Endodermal cell (in vitro differentiated cells): ENCODE measurements around the gene SRPRB. TPM values are rescaled to one million over a fixed set of nuclear protein-coding genes. Genes with fewer than 3 reads are reported as not detected.

Experiments
- DNase-seq: peaks from one replicate; pipeline ENCODE4 v3.0.0-alpha.2; 2017
- H3K27ac ChIP-seq: 2 replicates; pipeline ENCODE4 v1.5.1; 2013; ENCODE audit warnings: mild to moderate bottlenecking, low read depth, low read length, moderate library complexity
- H3K27me3 ChIP-seq: 2 replicates; pipeline ENCODE4 v1.6.1; 2013; ENCODE audit warnings: mild to moderate bottlenecking, low read length, moderate library complexity; ENCODE audit not compliant: insufficient read depth, control insufficient read depth, poor library complexity, severe bottlenecking
- H3K36me3 ChIP-seq: 2 replicates; pipeline ENCODE4 v1.7.0; 2013; ENCODE audit warnings: mild to moderate bottlenecking, low read length, moderate library complexity; ENCODE audit not compliant: control insufficient read depth, insufficient read depth
- H3K4me1 ChIP-seq: one replicate; pipeline ENCODE4 v1.7.0; 2013; ENCODE audit warnings: low read length; ENCODE audit not compliant: control insufficient read depth, insufficient read depth
- H3K4me3 ChIP-seq: 2 replicates; pipeline ENCODE4 v1.5.1; 2013; ENCODE audit warnings: mild to moderate bottlenecking, low read length, moderate library complexity
- H3K9ac ChIP-seq: 2 replicates; pipeline ENCODE4 v1.6.1; 2013; ENCODE audit warnings: mild to moderate bottlenecking, low read length, moderate library complexity; ENCODE audit not compliant: poor library complexity, severe bottlenecking; ENCODE audit errors: extremely low read depth
- H3K9me3 ChIP-seq: 2 replicates; pipeline ENCODE4 v1.6.1; 2013; ENCODE audit warnings: mild to moderate bottlenecking, low read length, moderate library complexity; ENCODE audit not compliant: control insufficient read depth
- H3K27ac Mint-ChIP-seq: 2 replicates; pipeline ENCODE4 v1.8.0; 2020; ENCODE audit warnings: mixed read lengths
- H3K27me3 Mint-ChIP-seq: 2 replicates; pipeline ENCODE4 v1.8.0; 2021; ENCODE audit warnings: mild to moderate bottlenecking, mixed read lengths; ENCODE audit not compliant: insufficient read depth
- H3K36me3 Mint-ChIP-seq: 2 replicates; pipeline ENCODE4 v1.8.0; 2020; ENCODE audit warnings: low read depth, mixed read lengths
- H3K4me1 Mint-ChIP-seq: 2 replicates; pipeline ENCODE4 v1.8.0; 2020; ENCODE audit warnings: mixed read lengths
- H3K4me3 Mint-ChIP-seq: 2 replicates; pipeline ENCODE4 v1.8.0; 2020; ENCODE audit warnings: mild to moderate bottlenecking, moderate library complexity, mixed read lengths
- H3K9me3 Mint-ChIP-seq: 2 replicates; pipeline ENCODE4 v1.8.0; 2020; ENCODE audit warnings: mild to moderate bottlenecking, mixed read lengths
- WGBS, 2 experiments: methylation state at CpG; one replicate each; pipeline versions ENCODE4 v1.1.5 to v1.1.7; 2013; ENCODE audit warnings: missing lambda C conversion rate in 2 of 2, mixed read lengths in 1 of 2; ENCODE audit not compliant: insufficient coverage in 1 of 2, insufficient read length in 1 of 2; 5-methylcytosine and 5-hydroxymethylcytosine counted together
- total RNA-seq, 2 donors: library from RNA; stranded (reverse); fragmentation: NEBNext Ultra II Directional in 1 of 2; extraction: Animal tissue kit (Norgen Biotek cat#: 25700) in 1 of 2; gene quantifications; 2 replicates in 1 of 2; 3 replicates in 1 of 2; pipeline ENCODE4 v1.2.1, GENCODE V29; 2021
- TF ChIP-seq, protein P1 (sequence below): fragments of 200-600 bp; sonication (generic); conservative IDR thresholded peaks from 2 replicates; pipeline ENCODE4 v1.5.0; 2021; ENCODE audit warnings: antibody characterized with exemption, mild to moderate bottlenecking

SRPRB gene
- total RNA-seq, 2 donors from 2014 or later, result 26.1 to 33.6 TPM

DNA sequence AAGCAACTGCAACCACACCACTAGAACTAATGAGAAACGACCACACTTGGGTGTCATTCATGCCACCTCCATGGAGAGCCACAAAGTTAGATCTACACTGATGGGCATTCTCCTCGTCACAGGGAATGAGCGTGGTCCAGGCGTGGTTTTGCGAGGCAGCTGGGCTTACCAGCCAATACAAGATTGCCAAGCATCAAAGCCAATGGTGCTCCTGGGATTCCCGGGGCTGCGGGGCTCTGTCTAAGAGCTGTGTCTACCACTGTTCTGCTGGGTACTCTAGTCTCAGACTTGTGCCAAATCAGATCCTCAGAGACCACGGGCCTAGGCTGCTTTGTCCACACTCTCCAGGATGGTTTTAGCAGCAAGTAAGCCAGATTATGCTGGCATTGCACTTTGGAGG lies 46.3 kb downstream of the SRPRB start:
- TF ChIP-seq, protein P1, sequence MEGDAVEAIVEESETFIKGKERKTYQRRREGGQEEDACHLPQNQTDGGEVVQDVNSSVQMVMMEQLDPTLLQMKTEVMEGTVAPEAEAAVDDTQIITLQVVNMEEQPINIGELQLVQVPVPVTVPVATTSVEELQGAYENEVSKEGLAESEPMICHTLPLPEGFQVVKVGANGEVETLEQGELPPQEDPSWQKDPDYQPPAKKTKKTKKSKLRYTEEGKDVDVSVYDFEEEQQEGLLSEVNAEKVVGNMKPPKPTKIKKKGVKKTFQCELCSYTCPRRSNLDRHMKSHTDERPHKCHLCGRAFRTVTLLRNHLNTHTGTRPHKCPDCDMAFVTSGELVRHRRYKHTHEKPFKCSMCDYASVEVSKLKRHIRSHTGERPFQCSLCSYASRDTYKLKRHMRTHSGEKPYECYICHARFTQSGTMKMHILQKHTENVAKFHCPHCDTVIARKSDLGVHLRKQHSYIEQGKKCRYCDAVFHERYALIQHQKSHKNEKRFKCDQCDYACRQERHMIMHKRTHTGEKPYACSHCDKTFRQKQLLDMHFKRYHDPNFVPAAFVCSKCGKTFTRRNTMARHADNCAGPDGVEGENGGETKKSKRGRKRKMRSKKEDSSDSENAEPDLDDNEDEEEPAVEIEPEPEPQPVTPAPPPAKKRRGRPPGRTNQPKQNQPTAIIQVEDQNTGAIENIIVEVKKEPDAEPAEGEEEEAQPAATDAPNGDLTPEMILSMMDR, result no peak
- 97 to 98% methylated on average over 8 of the region's 8 CpGs for WGBS, 2 experiments
- Mint-ChIP-seq H3K36me3 (no peaks in the 10 kb centered on the region), H3K27me3 (peaks cover 34% of the 10 kb centered on the region), H3K9me3 (no peaks in the 10 kb centered on the region), H3K27ac (no peak overlapping the region), H3K4me1 (peaks cover 6% of the 10 kb centered on the region), H3K4me3 (no peak overlapping the region)
- Histone ChIP-seq H3K36me3 (no peaks in the 10 kb centered on the region), H3K4me1 (no peaks in the 10 kb centered on the region), H3K9ac (no peak overlapping the region), H3K4me3 (no peak overlapping the region), H3K27me3 (peaks cover 18% of the 10 kb centered on the region), H3K27ac (no peak overlapping the region), H3K9me3 (no peaks in the 10 kb centered on the region)
- DNase-seq, result no peak

DNA sequence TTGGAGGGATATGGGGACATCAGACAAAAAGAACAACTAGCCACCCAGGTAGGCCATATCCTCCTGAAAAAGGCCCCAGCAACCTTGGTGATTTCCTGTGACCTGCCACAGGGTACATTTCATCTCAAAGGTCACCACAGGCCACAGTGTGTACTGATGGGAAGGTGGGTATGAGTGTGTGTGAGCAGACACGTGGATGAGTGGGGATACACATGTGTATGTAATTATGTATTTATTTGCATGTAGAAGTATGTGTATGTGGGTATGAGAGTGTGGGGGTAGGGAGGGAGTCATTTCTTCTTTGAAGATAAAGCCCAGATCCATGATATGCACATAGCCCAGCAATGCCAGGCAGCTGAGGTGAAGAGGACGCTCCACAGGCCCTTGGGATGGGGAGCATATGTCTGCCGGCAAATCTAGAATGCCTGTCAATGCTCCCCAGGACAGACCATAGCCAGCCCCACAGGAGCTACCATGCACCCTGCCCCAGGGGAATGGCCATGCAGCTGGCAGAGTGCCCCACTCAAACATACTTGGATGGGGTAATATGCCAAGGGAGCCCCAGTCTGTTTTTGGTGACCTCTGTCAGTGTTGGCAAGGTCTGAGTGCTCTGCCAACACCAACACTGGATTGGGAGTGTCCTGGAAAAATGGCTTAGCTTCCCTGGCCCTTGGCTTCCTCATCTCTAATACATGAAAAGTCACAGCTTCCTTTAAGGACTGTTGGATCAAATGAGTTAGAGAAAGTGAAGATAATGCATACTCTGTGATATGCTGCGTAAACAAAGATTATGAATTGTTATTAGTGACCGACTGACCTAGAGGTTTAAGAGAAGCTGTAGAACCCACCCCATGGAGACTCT lies 47.7 kb downstream of the SRPRB start:
- Histone ChIP-seq H3K27ac (no peak overlapping the region), H3K4me1 (no peaks in the 10 kb centered on the region), H3K4me3 (no peak overlapping the region), H3K36me3 (no peaks in the 10 kb centered on the region), H3K27me3 (peaks cover 6% of the 10 kb centered on the region), H3K9ac (no peak overlapping the region), H3K9me3 (no peaks in the 10 kb centered on the region)
- DNase-seq, result no peak
- TF ChIP-seq, protein P1, result no peak
- Mint-ChIP-seq H3K9me3 (no peaks in the 10 kb centered on the region), H3K4me3 (no peak overlapping the region), H3K4me1 (peaks cover 6% of the 10 kb centered on the region), H3K36me3 (no peaks in the 10 kb centered on the region), H3K27me3 (peaks cover 22% of the 10 kb centered on the region), H3K27ac (no peak overlapping the region)
- 86 to 93% methylated on average over 3 to 5 of the region's 5 CpGs for WGBS, 2 experiments

DNA sequence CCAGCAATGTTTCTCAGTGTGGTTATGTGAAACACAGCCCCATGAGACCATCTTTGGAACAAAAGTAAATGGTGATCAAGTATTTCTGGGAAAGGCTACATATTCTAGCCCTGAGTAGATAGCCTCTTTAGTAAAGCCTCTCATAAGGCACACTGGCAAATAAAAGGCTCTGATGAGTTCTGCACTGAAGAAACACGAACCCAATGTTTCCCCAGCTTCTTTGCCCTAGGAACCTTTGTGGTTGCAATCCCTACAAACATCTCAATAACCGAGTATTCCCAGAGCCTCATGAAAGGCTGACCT lies 48.3 kb downstream of the SRPRB start:
- no peak overlapping the region for H3K27ac Mint-ChIP-seq
- H3K9ac ChIP-seq, result no peak overlapping the region
- TF ChIP-seq, protein P1, result no peak
- H3K9me3 ChIP-seq, result no peaks in the 10 kb centered on the region
- H3K27me3 ChIP-seq, result peaks cover 6% of the 10 kb centered on the region
- H3K4me1 ChIP-seq, result no peaks in the 10 kb centered on the region
- 89 to 95% methylated on average over 2 of the region's 2 CpGs for WGBS, 2 experiments
- H3K36me3 ChIP-seq, result no peaks in the 10 kb centered on the region
- no peak overlapping the region for H3K4me3 Mint-ChIP-seq
- peaks cover 6% of the 10 kb centered on the region for H3K4me1 Mint-ChIP-seq
- no peaks in the 10 kb centered on the region for H3K36me3 Mint-ChIP-seq
- H3K27ac ChIP-seq, result no peak overlapping the region
- no peak overlapping the region for H3K4me3 ChIP-seq
- DNase-seq, result no peak
- peaks cover 22% of the 10 kb centered on the region for H3K27me3 Mint-ChIP-seq
- no peaks in the 10 kb centered on the region for H3K9me3 Mint-ChIP-seq
